GM19351 (cell line): Measurements from ENCODE around the gene NADK2.

Source experiments
- ATAC-seq: cut with Tn5 transposase; IDR thresholded peaks from one replicate; pipeline ENCODE4 v1.9.1; 2021; ENCODE audit warnings: mild to moderate bottlenecking, moderate library complexity; ENCODE audit not compliant: unreplicated experiment

Gene NADK2

DNA sequence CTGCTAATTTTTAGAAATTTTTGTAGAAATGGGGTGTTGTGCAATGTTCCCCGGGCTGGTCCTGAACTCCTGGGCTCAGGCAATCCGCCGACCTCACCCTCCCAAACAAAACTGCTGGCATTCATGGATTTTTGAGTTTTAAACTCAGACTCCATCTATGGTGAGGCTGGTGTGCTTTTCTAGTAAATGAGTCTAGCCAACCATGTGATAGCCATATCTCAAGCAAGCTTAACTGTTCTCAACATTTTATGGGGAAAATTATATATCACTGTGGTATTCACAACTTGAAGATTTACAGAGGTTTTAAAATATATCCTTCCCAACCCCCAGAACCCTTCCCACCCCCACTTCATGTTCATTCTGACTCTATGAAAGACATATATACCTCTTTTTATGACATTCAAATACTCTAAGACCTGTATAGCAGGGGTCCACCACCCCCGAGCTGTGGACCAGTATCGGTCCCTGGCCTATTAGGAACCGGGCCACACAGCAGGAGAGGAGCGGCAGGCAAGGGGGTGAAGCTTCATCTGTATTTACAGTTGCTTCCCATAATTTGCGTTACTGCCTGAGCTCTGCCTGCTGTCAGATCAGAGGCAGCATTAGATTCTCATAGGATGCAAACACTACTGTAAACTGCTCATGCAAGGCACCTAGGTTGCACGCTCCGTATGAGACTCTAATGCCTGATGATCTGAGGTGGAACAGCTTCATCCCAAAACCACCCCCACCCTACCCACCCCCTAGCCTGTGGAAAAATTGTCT is 4.5 kb upstream of the NADK2 start:
- no peak for ATAC-seq

DNA sequence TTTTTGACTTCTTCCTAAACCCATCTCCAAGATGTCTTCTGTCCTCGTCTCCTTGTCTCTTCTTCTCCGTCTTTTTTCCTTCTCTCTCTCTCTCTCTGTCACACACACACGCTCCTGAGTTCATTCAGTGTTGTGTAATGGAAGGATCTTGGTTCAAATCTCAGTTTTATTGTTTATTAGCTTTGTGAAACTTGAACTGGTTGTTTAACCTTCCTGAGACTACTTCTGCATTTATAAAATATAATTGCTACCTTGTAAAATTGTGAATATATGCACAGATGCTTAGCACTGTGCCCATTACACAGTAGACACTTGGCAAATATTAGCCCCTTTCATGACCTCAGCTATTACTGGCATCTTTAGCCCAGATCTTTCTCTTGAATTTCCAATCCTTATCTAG is 2.4 kb upstream of the NADK2 start:
- ATAC-seq = no peak

DNA sequence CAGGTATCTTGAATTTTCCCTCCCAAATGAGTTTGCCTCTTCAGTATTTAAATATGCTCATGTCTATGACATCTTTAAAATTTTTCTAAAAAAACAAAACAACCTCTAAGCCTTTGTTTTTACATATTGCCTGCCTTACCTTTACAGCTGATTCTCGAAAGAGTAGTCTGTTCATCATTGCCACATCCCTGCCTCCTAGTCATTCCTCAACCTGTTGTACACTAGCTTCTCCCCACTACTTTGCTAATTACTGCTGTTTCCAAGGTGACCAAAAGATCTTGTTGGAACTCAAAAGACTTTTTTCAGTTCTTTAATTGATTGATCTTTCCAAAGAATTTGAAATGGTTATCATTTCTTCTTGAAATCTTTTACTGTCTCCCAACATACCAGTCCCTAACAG is 1.9 kb upstream of the NADK2 start:
- ATAC-seq = no peak

DNA sequence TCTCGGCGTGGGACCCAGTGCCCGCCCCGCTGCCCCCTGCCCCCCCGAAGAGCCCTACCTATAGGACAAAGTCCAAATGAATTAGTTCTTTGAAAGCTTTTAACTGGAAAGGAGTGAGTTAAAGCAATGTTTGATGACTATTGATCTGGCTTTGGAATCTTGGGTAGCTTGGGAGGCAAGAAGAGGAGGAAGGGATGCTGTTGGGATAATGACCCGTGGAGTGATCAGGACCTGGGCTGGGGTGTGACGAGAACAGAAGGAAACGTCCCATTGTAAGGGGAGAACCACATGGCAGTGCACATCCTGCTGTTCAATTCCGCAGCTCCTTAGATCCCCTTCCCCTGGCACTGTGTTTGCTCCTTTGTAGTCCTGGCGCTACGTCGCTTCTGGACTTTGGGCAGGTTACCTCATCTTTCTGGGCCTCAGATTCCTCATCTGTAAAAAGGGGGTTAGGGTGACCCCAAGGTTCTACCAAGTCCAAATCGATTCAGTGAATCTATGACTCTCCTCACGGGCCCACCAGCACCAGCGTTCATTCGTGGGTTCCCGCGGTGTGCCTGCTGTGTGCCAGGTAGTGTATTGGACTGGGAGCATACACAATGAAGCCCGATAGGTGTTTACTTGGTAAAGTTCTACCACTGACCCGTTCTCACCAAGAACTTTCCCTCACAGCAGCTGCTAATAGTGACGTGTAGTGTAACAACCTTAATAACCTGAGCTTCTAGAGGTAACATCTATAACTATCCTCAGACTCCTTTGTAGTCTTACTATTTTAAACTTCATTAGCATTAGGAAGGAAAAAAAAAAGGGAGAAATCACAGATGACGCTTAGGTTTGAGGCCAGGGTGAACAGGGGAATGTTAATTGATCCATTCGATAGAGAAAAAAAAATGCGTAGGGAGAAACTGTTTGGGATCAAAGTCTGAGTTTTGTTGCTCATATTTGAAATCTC is 1.1 kb upstream of the NADK2 start:
- no peak for ATAC-seq

DNA sequence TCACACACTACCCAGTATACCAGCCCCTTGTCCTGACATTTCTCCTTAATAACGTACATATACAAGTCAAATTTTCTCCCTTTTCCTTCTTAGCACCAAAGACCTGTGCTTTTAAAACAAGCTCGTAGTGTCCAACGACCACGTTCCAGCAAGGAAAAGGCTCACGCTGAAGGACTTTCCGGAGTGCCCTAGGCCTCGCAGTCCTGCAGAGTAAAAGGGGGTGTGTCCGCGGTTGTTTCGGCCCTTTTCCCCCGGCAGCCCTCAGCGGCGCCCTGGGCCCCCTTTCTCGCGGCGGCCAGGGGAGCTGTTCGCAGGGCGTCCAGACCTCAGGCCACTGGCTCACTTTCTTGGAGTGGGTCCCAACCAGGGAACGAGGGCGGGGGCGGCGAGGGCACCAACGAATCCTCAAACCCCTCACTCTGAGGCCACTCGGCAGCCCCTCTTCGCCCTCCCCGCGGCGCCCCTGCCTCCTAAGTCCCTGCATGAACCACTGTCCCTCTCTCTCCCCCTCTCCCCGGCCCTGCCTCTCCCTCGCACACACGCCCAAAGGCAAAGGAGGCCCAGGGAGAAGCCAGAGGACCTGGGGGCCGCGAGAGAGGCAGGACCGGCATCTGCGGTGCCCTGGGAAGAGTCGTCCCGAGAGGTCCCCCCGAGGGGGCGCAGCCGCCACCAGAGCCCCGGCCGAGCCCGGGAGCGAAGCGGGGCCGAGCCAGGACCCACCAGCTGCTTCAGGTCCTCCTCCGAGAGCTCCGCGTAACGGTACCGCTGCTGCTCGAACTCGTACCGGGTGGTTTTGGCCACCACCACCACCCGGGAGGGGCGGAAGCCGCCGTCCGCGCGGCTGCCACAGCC is 720 bp downstream of the NADK2 start:
- peak; percentile 28 for ATAC-seq

DNA sequence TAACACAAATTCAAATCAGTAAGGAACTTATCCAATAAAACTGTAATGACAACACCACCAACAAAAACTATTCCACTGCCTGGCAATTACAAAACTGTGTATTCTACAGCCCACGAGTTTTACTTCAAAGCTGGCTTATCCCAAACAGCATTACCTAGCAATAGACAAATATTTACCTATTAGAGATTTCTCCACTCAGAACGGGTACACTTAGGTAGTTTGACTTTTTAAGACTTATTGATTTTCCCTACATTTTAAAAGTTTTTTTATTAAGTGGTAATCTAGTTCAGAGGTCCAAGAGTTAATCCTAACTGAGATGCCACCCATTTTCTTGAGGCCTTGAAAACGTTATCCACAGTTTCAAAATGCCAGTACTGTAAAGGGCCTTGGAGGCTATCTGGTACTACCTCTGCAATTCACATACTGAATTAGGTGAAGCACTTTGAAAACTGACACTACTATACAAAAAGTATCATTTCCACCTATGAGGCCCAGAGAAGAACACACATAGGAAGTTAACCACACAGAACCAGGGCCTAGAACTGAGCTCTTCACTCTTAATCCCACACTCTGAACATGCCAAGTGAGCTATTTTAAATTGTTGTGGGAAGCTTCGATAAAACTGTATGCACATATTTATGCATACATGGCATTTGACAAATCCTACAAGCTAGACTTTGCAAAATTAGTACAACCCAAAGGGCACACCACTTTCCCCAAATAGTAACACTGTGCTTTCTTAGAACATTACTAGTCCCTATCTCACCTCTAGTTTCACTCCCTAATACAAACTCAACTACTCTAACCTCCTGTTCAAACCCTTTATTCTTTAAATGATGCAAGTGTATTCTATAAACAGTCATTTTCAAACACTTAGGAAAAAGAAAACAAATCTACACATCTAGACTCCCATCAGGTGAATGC is 2.1 kb downstream of the NADK2 start:
- ATAC-seq = no peak

DNA sequence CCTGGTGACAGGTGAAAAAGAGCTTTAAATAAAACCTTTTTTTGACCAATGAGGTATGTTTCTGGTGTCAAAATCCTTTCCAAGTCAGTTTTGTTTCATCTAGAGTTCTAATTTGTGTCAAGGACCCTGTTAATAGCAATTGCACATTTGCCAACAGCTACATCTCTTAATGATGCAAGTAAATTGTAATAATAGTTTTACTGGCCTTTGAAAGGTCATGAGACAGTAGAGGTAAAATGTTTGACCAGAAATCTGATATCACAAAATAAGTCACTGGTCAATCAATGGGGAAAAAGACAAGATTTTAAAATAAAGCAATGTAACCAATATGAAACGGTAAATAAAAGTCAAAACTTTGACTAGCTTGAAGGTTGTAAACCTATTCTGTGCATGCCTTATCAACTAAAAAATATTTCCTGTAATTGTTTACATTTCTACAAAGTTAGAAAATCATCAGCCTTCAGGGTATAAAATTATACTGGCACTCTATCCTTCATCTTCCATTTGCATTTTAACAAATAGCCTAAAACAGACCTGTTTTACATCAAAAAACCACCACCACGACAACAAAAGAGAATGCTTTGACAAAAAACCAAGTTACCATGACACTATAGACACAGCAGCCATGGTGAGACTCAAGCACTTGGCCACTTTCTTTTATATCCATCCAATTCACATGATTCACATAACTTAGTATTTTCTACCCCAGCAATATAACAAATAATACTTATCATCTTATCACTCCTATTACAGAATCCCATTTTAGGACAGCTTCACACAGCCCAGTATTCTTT is 3.0 kb downstream of the NADK2 start:
- no peak for ATAC-seq

DNA sequence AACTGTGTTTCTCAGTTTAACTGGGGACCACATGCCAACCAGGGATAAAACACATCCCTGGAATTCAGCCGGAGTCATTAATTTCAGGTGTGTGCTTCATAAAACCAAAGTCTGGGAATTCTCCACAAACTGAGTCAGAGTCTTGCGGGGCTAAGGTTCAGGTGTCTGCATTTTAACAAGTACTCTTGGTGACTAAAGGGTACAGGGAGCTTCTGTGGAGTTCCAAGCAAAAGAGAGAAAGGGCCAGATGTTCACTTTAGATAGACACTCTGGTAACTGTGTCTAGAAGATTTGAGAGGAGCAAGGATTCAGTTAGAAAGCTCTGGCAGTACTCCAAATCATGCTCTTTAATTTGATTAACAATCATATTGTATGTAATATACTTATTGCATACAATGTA is 4.0 kb downstream of the NADK2 start:
- ATAC-seq = no peak

DNA sequence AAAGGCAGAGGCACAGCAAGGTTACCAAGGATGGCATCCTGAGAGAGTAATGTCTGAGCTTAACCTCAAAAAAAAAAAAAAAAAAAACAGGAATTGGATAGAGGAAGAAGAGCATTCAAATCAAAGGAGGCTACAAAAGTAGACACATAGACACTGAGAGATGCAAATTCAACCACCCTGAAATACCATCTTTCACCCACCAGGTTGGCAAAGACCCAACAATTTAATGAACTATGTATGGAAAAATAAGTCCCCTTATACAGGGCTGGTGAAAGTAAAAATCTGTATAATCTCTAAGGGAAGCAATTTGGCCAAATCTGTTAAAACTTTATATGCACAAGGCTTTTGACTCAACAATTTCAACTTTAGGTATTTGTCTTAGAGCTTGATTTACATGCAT is 4.9 kb downstream of the NADK2 start:
- no peak for ATAC-seq

DNA sequence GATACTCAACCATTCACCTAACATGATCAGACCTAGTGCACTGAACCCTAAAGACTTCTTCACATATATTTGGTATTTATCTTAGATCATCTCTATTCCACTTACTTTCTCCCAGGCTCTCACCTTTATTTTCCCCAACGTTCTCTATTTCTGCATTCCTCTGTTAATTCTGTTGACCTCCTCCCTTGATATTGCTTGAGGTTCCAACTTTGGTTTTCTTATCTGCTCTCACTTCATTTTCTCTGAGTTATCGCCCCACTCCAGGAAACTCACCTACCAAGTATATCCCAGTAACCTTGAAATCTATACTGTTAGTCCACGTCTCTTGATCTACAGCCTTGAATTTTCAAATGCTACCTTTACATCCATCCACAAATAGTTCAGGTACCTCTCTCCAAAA is 9.2 kb downstream of the NADK2 start:
- no peak for ATAC-seq

DNA sequence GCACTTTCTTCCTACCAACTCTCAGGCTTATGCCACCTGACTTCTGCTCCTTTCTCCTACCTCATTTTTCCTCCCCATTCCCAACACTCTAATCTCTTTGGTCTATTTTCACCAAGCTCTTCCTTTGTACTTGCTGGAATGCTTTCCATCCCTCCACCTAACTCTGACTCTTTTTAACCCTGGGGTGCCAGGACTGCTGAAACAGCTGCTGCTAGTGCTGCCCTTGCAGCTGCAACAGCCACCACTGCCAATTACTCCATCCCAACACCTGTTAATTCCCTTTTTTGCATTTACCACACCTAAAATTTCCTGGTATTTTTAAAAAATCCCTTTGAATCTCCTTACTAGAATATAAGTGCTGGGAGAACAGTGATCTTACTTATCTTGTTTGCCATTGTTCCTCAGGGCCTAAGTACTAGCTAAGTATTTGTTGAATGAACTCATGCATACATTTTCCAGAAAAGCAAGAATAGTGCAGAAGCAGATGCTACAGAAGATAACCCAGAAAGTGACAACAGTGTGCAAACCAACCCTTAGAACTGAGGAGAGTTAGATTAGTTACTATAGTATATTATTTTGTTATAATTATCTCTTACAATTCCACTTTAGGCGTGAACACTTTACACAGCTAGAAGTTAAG is 11.5 kb downstream of the NADK2 start:
- ATAC-seq = no peak

DNA sequence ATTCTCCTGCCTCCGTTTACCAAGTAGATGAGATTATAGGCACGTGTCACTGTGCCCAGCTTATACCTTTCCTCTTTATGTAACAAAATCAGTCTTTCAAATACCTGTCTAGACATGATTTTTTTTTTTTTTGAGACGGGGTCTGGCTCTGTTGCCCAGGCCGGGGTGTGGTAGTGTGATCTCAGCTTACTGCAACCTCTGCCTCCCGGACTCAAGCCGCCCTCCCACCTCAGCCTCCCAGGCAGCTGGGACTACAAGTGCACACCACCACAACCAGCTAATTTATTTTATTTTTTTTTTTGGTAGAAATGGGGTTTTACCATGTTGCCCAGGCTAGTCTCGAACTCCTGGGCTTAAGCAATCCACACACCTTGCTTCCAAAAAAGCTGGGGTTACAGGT is 13.2 kb downstream of the NADK2 start:
- ATAC-seq = no peak

DNA sequence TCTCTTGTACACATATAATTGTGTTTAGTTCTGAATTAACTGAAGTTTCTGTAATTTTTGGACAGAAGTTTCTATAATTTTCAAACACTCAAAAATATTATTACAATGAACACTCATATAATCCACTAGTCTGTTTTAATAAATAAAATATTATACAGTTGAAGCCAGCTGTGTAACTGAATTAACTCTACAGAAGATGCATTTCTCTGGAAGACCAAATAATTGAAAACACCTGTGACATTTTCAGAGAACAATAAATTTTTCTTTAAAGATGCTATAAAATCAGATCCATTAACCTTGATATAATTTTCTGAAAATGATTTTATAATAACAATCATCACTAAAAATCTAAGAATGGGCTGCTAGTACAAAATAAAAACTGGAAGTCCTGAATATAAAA is 14.7 kb downstream of the NADK2 start:
- no peak for ATAC-seq

DNA sequence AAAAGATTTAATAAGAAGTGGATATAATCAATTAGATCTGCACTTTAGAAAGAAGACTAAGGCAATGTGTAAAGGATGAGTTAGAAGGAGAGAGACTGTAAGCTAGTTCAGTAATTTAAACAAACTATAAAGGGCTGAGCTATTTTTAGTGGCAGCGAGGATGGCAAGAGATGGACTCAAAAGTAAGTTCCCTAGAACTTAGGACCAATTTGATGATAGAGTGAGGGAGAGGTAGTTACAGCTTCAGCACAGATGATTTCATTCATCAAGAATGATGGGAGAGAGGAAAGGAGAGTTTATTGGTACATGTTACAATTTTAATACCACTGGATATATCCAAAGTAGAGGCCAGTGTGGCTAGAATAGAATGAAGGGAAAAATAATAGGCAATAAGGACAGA is 19.1 kb downstream of the NADK2 start:
- ATAC-seq = no peak

DNA sequence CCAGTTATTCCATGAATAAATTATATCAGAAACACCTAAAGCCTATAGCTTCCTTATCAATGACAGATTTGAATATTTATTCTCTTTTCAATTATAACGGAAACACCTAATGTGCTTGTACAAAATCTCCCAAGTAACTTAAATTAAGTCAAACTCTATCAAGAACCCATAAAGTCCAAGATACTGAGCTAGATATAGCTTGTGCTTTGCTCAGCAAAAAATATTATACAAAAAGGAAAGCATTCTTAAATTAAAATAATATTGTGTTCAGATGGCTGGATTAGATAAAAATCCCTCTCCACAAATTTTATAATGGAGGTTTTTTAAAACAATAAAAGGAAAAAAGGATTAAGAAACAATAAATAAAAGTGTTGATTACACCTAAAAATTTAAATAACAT is 23.7 kb downstream of the NADK2 start:
- no peak for ATAC-seq

DNA sequence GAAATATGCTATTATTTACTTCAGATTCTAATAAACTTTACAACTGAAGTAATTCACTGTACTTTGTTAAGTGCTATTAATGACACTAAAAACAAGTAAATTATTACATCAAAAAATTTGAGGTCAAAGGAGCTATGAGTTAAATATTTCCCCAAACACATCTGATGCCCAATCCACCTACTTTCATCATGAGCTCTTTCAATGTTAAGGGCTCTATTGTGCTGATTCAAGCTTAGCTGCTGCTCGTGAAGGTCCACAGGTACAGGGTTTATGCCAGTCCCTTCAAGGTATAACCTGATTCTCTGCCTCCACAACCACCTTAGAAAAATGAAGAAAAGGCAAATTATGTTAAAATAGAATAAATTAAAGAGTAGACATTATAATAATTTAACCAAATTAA is 24.2 kb downstream of the NADK2 start:
- no peak for ATAC-seq

DNA sequence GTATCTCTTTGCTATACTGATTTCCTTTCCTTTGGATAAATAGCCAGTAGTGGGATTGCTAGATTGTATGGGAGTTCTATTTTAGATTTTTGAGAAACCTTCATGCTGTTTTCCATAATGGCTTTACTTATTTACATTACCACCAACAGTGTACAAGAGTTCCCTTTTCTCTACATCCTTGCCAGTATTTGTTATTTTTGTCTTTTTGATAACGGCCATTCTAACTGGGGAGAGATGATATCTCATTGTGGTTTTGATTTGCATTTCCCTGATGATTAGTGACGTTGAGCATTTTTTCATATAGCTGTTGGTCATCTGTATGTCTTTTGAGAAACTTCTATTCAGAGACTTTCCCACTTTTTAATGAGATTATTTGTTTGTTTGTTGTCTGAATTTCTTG is 25.8 kb downstream of the NADK2 start:
- ATAC-seq = no peak

DNA sequence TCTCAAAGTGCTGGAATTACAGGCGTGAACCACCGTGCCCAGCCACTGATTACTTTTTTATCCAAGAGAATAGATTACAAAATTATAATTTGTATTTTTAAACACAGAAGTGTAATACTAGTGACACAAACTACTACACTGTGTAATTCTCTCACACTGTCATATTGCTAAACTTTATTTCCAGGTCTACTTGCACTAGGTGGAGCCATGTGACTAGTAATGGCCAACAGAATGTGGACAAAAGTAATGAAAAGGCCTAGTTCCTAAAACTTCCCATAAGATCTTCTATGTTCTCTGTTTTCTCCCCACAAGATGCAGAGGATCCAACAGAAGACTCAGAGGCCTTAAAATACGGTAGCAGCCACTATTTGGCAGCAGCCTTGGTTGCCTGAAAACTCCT is 27.3 kb downstream of the NADK2 start:
- ATAC-seq = no peak

DNA sequence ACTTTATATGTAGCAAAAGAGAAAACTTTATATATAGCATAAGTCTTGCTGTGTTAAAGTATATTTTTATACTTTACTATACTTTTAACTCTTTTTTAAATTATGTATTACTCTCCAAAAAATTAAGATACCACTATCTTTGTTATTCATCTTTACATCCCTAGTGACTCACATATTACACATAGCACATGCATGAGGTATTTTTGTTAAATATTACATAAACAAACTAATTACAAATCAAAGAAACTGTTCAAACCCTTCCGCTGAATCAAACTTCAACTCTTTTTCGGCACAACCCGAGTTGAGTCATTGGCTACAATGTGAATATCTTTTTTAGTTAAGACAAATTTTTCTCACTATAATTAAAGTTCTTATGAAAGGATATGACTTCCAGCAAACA is 32.1 kb downstream of the NADK2 start:
- ATAC-seq = no peak
